Parathyroid adenoma (tissue), 2 donors: ENCODE measurements around the gene TACC2.

Experiments
- H2AFZ ChIP-seq: fragments of 300-600 bp; sonication (generic); one replicate; pipeline ENCODE4 v1.7.0; 2017; ENCODE audit warnings: antibody characterized with exemption, mild to moderate bottlenecking
- H3K27ac ChIP-seq: fragments of 300-600 bp; sonication (generic); one replicate; pipeline ENCODE4 v1.7.0; 2017
- H3K27me3 ChIP-seq: fragments of 300-600 bp; sonication (generic); one replicate; pipeline ENCODE4 v1.7.0; 2017; ENCODE audit warnings: low read length; ENCODE audit not compliant: control insufficient read depth, insufficient read depth
- H3K36me3 ChIP-seq: fragments of 300-600 bp; sonication (generic); one replicate; pipeline ENCODE4 v1.7.0; 2017; ENCODE audit warnings: low read length; ENCODE audit not compliant: control insufficient read depth, insufficient read depth
- H3K4me1 ChIP-seq: fragments of 300-600 bp; sonication (generic); one replicate; pipeline ENCODE4 v1.7.0; 2017; ENCODE audit warnings: control low read depth
- H3K4me2 ChIP-seq: fragments of 300-600 bp; sonication (generic); one replicate; pipeline ENCODE4 v1.7.0; 2017; ENCODE audit warnings: low read length
- H3K4me3 ChIP-seq: fragments of 300-600 bp; sonication (generic); one replicate; pipeline ENCODE4 v1.7.0; 2017; ENCODE audit warnings: low read depth, low read length
- H3K79me2 ChIP-seq: fragments of 300-600 bp; sonication (generic); one replicate; pipeline ENCODE4 v1.7.0; 2017; ENCODE audit warnings: control low read depth
- H3K9ac ChIP-seq: fragments of 300-600 bp; sonication (generic); one replicate; pipeline ENCODE4 v1.7.0; 2017; ENCODE audit warnings: mild to moderate bottlenecking
- H3K9me3 ChIP-seq: fragments of 300-600 bp; sonication (generic); one replicate; pipeline ENCODE4 v1.7.0; 2017; ENCODE audit warnings: low read length; ENCODE audit not compliant: control insufficient read depth
- CTCF ChIP-seq: fragments of 300-600 bp; sonication (generic); IDR thresholded peaks from one replicate; pipeline ENCODE4 v1.7.0; 2017; ENCODE audit warnings: antibody characterized with exemption, mild to moderate bottlenecking
- donor health status: primary hyperparathyroidism.

TACC2 gene

DNA sequence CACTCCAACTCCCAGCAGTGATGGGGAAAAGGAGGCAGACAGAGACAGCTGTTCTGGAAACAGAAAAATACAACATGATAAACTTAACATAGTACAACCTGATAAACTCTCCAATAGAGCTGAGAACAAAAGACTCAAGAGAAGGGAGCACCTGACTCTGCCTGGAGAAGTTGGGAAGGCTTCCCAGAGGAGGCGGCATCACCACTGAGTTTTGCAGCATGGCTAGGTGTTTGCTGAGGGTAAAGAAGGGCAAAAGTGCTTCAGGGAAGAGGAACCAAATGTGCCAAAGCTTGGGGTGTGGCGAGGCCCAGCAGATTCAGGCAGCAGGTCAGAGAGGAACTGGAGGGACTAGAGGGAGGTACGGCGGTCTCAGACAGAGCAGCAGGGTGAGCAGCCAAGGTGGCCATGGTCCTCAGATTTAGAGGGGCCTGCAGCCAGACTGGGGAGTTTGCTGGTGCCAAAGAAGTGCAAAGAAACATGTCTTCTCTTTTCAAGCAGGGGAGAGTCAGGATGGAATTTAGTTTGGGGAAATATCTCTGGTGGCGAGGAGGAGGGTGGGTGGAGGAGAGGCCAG, 162.2 kb downstream of the TACC2 start:
- Histone ChIP-seq H3K4me2 (no peak overlapping the region), H3K4me1 (peaks cover 29% of the 10 kb centered on the region), H3K27me3 (no peaks in the 10 kb centered on the region), H3K4me3 (no peak overlapping the region), H3K27ac (no peak overlapping the region), H3K9ac (no peak overlapping the region), H3K36me3 (no peaks in the 10 kb centered on the region), H2AFZ (no peak overlapping the region), H3K79me2 (peaks cover 3% of the 10 kb centered on the region), H3K9me3 (no peaks in the 10 kb centered on the region)
- no peak for TF ChIP-seq CTCF

- TF ChIP-seq CTCF = no peak
- no peaks in the 10 kb centered on the region for H3K27me3 ChIP-seq
- peaks cover 3% of the 10 kb centered on the region for H3K79me2 ChIP-seq
- H2AFZ ChIP-seq = peak overlapping the region; percentile 38
- peaks cover 29% of the 10 kb centered on the region for H3K4me1 ChIP-seq
- no peak overlapping the region for H3K9ac ChIP-seq
- H3K36me3 ChIP-seq = no peaks in the 10 kb centered on the region
- H3K9me3 ChIP-seq = no peaks in the 10 kb centered on the region
- no peak overlapping the region for H3K4me3 ChIP-seq
- no peak overlapping the region for H3K4me2 ChIP-seq
- H3K27ac ChIP-seq = peak overlapping the region; percentile 74
These were observed 163.6 kb downstream of the TACC2 start for GRCh38 chr10:122152544-122152943.

DNA sequence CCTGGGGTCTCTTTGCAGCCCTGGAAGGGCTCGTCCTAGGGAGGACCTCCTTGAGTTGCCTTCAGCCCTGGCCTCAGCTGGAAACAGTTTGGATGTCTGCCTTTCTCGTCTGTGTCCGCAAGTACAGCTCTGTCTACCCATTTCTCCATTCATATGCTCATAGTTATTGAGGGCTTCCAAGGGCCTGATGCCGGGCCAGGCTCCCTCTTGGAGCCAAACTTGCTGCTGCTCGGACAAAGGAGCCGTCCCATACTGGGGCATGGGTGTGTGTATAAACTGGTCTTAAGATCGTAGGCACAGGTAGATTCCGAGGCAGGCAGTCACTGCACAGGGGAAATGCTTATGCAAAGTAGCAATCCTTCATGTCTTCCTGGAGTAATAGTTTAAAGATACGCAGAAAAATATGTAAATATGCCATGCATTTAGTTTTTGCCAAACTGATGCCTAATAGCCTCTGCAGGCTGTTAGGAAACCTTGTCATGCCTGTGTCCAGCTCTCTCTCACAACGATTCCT, 165.1 kb downstream of the TACC2 start:
- Histone ChIP-seq H3K4me3 (no peak overlapping the region), H3K9me3 (no peaks in the 10 kb centered on the region), H3K27me3 (no peaks in the 10 kb centered on the region), H3K4me2 (peak overlapping the region; percentile 47), H3K27ac (peak overlapping the region; percentile 74), H3K36me3 (no peaks in the 10 kb centered on the region), H3K4me1 (peaks cover 29% of the 10 kb centered on the region), H2AFZ (no peak overlapping the region), H3K79me2 (no peaks in the 10 kb centered on the region), H3K9ac (no peak overlapping the region)
- no peak for TF ChIP-seq CTCF

- H3K27me3 ChIP-seq = no peaks in the 10 kb centered on the region
- no peaks in the 10 kb centered on the region for H3K9me3 ChIP-seq
- H3K79me2 ChIP-seq = no peaks in the 10 kb centered on the region
- H2AFZ ChIP-seq = peak overlapping the region; percentile 4
- H3K36me3 ChIP-seq = no peaks in the 10 kb centered on the region
- H3K4me2 ChIP-seq = peak overlapping the region; percentile 47
- peaks cover 29% of the 10 kb centered on the region for H3K4me1 ChIP-seq
- peak overlapping the region; percentile 74 for H3K27ac ChIP-seq
- H3K9ac ChIP-seq = no peak overlapping the region
- no peak for TF ChIP-seq CTCF
- peak overlapping the region; percentile 12 for H3K4me3 ChIP-seq
These were observed 165.8 kb downstream of the TACC2 start for GRCh38 chr10:122154545-122155366.
